Upper lobe of left lung (tissue), 4 donors: ENCODE results near the gene YPEL2.

Experiments
- POLR2A ChIP-seq, 4 donors: fragments of 450-650 bp; IDR thresholded peaks; one replicate each; pipeline ENCODE4 v1.5.1; 2016 to 2017; ENCODE audit warnings: antibody characterized with exemption in 4 of 4, mild to moderate bottlenecking in 2 of 4
- TF ChIP-seq, protein P1 (sequence below), 6 experiments: fragments of 450-650 bp in 4 of 6; fragments of 200-600 bp in 2 of 6; sonication (generic) in 2 of 6; IDR thresholded peaks; one replicate each; pipeline ENCODE4 v1.5.1; 2016 to 2019; ENCODE audit warnings: antibody characterized with exemption in 6 of 6

DNA sequence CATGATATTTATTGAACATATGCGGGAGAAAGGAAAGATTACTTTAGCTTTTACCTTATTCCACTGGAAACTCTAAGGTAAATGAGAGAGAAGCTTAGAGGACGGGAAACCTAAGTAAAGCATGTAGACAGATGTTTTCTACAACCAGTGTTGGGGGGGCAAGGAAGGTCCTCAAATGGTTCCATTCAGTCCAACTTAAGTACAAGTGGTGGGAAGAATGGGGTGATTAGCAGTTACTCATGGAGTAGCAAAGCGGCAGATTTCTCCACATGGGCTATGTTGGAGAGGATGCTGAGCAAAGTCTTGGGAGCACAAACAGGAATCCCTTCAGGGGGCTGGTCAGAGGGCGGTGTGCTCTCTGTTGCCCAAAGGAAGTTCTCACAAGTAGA, 78.6 kb downstream of the YPEL2 start:
- TF ChIP-seq, protein P1, sequence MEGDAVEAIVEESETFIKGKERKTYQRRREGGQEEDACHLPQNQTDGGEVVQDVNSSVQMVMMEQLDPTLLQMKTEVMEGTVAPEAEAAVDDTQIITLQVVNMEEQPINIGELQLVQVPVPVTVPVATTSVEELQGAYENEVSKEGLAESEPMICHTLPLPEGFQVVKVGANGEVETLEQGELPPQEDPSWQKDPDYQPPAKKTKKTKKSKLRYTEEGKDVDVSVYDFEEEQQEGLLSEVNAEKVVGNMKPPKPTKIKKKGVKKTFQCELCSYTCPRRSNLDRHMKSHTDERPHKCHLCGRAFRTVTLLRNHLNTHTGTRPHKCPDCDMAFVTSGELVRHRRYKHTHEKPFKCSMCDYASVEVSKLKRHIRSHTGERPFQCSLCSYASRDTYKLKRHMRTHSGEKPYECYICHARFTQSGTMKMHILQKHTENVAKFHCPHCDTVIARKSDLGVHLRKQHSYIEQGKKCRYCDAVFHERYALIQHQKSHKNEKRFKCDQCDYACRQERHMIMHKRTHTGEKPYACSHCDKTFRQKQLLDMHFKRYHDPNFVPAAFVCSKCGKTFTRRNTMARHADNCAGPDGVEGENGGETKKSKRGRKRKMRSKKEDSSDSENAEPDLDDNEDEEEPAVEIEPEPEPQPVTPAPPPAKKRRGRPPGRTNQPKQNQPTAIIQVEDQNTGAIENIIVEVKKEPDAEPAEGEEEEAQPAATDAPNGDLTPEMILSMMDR (IDR thresholded peaks at IDR 0.05), result no peak
- TF ChIP-seq POLR2A (IDR thresholded peaks at IDR 0.05), result no peak
